Tongue (tissue), 2 donors: ENCODE measurements around the gene ZNF514. TPM values are rescaled to one million over a fixed set of nuclear protein-coding genes. Genes with fewer than 3 reads are reported as not detected.
"Not testable (repeated sequence)": the region's sequence is repeated elsewhere in the genome, so short reads cannot be mapped to it uniquely, and the experiment has no call there.

ENCODE experiments used
- DNase-seq: peaks from one replicate; pipeline ENCODE4 v3.0.0-alpha.2; 2015
- total RNA-seq: library from RNA; depleted of rRNA; stranded (reverse); fragments of >200 nt; gene quantifications from one replicate; pipeline ENCODE4 v1.2.3, GENCODE V29; 2014

Gene ZNF514
- total RNA-seq, 1 donor from 2014 or later = 31.4 TPM

DNA sequence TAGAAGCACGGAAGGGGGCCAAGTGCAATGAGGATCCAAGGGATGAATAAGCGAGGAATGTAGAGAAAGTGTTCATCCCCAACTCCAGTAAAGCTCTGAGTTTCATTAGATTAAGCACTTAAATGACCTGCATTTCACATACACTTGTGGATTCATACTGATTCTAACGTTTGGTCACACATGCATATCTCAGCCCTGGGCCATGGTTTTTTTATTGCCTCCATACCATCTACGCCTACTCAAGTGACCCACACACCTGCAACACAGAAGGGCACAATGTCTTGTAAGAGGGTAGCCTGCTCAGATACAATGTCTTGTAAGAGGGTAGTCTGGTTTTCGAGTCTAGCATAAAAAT lies 37.5 kb downstream of the ZNF514 start:
- no peak for DNase-seq

DNA sequence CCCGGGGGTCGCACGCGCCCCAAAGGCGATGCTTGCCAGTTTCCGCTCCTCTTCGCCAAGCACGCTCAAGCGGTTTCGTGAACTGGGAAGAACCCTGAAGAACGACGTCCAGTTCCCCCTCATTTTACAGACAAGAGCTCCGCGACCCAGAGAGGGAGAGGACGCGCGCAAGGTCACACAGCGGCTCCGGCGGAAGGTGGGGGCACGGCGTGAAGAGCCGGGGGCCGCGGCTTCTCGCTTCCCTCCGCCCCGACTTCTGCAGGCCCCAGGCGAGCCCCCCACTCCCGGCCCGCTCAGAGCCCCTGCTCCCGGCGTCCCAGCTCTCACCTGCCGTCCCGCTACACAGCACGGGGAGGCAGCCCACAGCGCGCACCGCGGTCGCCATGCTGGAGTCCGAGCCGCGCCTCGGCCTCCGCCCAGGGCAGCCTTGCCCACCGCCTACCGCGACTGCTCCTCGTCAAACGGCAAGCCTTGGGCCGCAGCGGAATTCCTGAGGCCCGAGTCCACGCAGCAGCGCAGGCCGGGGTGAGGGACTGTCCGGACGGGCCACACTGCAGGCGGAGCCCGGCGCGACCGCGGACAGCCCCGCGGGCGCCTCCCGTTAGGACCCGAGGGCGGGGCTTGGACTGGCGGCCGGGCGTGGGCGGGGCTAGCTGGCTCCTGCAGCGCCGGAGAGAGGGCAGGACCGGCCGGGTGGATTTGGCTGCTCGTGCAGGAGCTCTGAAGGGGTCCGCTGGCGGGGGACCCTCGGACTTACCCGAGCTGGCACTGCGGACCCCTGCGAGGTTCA lies 38.0 kb downstream of the ZNF514 start, which contains the start of gene MRPS5:
Gene MRPS5 (minus strand): TSS at position 402 of the 790 bp plus-strand sequence. CDS start 17 bp downstream, at position 385.
- DNase-seq = peak; percentile 89

DNA sequence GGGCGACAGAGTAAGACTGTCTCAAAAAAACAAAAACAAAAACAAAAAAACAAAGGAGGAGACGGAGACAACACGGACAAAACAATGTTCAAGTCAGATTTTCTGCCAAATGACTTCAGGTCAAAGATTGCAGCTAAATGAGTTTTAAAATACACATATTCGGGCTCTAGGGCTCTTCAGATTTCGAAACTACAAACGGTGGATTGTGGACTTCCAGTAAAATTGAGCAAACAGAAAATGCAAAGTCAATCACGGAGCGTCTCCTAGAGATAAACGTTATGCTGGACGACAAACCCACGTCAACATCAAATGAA lies 38.6 kb downstream of the ZNF514 start:
- no peak for DNase-seq

DNA sequence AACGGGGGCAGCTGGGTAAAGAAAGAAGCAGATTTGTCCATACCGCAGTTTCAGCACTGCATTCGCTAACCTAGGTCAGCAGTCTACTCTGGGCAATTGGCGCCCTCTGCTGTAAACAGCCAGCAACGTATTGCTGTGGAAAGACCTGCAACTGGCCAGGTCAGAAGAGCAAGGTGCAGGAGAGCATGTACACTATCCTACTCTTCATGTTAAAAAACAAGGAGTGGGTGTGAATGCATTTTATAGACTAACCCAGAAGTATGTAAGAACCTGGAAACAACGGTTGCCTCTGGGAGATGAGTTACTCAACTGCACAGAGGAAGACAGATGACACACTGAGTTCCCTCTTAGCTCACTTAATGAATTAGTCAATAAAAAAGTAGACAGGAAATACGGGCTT lies 44.2 kb downstream of the ZNF514 start:
- peak; percentile 81 for DNase-seq

DNA sequence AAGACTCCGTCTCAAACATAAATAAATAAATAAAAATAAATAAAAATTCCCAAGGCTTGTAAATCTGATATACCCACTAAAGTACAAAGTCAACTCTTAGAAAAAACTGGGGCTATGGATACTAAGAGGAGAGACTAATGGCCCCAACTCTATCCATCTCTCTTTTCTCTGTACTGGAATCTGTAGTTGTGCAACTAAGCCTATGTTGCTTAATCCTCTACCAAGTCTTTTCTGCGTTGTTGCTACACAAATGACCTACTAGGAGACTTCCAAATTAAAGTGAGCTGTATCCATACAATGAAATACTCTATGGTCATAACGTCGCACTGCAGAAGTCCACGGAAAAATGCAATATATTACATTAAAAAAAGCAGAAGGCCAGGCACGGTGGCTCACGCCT lies 46.2 kb downstream of the ZNF514 start:
- DNase-seq = no peak

DNA sequence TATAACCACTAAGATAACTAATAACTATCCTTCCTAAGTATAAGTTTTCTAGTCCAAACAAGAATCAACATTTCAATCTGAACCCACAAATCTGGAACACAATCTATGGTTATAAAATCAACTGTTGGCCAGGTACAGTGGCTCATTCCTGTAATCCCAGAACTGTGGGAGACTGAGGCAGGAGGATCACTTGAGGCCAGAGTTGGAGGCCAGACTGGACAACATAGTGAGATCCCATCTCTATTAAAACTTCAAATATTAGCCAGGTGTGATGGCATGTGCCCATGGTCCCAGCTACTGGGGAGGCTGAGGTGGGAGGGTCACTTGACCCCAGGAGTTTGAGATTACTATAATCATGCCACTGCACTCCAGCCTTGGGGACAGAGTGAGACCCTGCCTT lies 49.3 kb downstream of the ZNF514 start:
- DNase-seq = no peak

DNA sequence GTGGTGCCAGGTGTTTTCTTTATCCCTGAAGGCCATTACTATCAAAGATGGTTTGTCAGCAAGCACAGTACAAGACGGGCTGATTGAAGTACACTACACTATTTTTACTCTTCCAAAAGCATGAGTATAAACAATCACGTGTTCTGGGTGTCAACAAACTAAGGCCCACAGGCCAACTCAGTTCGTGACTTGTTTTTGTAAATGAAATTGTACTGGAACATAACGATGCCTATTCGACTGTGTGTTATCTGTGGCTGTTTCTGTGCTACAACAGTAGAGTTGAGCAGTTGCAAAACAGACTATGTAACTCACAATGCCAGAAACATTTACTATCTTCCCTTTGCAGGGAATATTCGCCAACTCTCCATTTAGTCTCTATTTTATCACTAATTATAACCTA lies 50.4 kb downstream of the ZNF514 start:
- DNase-seq = no peak

DNA sequence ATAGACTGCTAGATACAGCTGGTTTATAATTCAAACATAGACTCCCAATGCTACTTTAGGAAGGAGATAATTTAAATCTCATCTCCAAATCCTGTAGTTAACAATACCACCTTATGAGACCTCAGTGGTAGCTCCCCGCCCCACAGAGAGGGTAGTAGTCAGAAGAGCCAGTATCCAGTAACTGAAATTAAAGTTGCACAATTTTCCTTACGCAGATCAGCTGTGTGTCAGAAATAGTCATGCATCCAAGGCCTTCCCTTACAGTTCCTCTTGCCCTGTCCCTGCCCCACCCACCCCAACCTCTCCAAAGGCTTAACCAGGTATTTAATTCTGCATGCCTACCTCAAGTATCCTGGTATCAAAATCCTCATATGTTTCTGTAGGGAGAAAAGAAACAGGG lies 53.6 kb downstream of the ZNF514 start:
- DNase-seq = no peak

DNA sequence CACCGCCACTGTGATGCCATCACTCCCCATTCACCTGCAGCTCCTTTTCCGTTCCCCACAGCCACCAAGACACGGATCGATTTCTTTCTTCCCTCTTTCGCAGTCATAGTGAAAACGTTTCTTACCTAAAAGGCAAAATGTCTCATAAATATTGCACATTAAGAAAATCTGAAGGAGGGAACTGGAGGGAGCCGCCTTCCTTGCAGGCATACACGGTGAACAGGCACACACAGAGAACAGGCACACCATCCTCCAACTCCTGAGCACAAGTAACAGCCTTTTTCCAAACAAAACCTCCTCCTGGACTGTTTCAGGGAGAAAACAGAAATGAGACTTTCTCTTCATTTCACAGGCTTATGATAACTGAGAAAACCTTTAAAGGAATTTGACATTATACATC lies 55.0 kb downstream of the ZNF514 start:
- DNase-seq = no peak

DNA sequence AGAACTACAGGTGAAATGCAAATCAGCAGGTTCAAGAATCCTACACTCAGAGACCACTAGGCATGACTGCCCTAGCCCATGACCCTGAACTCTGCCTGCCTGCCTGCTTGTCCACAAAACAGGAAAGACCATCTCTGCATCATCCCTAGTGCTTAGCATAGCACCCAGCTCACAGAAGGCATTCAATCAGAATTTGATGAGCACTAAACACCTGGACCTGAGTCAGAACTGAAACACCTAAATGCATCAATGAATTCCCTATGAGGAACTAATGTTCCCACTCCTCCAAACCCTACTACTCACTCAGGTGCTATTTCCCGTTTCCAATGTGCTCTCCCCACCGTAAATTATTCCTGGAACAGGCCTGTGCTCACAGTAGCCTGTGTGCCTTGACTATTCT lies 59.7 kb downstream of the ZNF514 start:
- DNase-seq = no peak

DNA sequence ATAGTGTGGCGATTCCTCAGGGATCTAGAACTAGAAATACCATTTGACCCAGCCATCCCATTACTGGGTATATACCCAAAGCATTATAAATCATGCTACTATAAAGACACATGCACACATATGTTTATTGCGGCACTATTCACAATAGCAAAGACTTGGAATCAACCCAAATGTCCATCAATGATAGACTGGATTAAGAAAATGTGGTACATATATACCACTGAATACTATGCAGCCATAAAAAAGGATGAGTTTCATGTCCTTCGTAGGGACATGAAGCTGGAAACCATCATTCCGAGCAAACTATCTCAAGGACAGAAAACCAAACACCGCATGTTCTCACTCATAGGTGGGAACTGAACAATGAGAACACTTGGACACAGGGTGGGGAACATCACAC lies 61.4 kb downstream of the ZNF514 start:
- DNase-seq = not testable (repeated sequence)

Other genes with a start within 250 kb of the ZNF514 start
- 16.9 TPM for gene MAL, start 134.1 kb downstream of the ZNF514 start, total RNA-seq
- 55.6 TPM for gene MRPS5, start 38.0 kb downstream of the ZNF514 start, total RNA-seq
- gene ZNF2, start 6.0 kb upstream of the ZNF514 start, total RNA-seq = 7.9 TPM
- gene ZNF892, start 47.7 kb upstream of the ZNF514 start, total RNA-seq = 11.7 TPM
- gene PROM2, start 114.6 kb upstream of the ZNF514 start, total RNA-seq = 12.6 TPM
- gene KCNIP3, start 137.5 kb upstream of the ZNF514 start, total RNA-seq = 8.8 TPM
- gene FAHD2A, start 242.9 kb upstream of the ZNF514 start, total RNA-seq = 20.8 TPM